ENCODE measurements around the gene STAB2. TPM values are rescaled to one million over a fixed set of nuclear protein-coding genes. Genes with fewer than 3 reads are reported as not detected.

Gene STAB2, protein sequence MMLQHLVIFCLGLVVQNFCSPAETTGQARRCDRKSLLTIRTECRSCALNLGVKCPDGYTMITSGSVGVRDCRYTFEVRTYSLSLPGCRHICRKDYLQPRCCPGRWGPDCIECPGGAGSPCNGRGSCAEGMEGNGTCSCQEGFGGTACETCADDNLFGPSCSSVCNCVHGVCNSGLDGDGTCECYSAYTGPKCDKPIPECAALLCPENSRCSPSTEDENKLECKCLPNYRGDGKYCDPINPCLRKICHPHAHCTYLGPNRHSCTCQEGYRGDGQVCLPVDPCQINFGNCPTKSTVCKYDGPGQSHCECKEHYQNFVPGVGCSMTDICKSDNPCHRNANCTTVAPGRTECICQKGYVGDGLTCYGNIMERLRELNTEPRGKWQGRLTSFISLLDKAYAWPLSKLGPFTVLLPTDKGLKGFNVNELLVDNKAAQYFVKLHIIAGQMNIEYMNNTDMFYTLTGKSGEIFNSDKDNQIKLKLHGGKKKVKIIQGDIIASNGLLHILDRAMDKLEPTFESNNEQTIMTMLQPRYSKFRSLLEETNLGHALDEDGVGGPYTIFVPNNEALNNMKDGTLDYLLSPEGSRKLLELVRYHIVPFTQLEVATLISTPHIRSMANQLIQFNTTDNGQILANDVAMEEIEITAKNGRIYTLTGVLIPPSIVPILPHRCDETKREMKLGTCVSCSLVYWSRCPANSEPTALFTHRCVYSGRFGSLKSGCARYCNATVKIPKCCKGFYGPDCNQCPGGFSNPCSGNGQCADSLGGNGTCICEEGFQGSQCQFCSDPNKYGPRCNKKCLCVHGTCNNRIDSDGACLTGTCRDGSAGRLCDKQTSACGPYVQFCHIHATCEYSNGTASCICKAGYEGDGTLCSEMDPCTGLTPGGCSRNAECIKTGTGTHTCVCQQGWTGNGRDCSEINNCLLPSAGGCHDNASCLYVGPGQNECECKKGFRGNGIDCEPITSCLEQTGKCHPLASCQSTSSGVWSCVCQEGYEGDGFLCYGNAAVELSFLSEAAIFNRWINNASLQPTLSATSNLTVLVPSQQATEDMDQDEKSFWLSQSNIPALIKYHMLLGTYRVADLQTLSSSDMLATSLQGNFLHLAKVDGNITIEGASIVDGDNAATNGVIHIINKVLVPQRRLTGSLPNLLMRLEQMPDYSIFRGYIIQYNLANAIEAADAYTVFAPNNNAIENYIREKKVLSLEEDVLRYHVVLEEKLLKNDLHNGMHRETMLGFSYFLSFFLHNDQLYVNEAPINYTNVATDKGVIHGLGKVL (N-terminal part only)
- not detected in 2 replicates for total RNA-seq (2014; rRNA removed; shearing (Covaris generic); ENCODE audit: low replicate concordance)

DNA sequence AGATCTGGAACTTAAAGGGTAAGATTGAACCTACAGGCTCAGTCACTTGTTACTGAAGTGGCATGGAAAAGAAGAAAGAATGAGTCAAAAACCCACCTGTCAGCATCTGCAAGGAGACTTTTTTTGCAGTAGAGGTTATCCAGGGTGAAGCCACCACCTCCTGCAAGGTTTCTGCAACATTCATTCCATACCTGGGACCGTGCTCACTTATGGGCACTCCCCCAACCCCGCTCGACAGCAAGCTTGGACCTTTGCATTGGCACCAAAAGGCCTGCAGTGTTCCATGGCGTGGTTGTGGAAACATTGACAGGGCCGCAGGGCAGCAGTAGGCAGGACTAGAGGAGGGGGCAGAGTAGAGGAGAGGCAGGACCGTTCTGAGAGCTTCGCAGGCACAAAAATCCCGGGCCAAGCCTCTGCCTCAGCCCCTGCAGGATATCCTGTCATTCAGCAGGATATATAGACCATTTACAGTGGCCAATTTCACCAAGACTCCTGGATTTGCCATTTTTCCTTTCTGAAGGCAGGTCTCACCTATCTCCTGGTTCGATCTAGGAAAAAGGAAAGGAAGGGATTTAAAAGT, at the start of gene STAB2:
Gene STAB2, plus strand, starts transcription at position 483 of the 580 bp plus-strand sequence. CDS start 204 bp downstream, outside the sequence.
- in situ Hi-C loops (cut with HindIII; ENCODE audit: low pct_unique_long_range_greater_than_20kb, low sequenced_read_pairs), result no loop called here
- no peak for DNase-seq (ENCODE audit: low read depth)

DNA sequence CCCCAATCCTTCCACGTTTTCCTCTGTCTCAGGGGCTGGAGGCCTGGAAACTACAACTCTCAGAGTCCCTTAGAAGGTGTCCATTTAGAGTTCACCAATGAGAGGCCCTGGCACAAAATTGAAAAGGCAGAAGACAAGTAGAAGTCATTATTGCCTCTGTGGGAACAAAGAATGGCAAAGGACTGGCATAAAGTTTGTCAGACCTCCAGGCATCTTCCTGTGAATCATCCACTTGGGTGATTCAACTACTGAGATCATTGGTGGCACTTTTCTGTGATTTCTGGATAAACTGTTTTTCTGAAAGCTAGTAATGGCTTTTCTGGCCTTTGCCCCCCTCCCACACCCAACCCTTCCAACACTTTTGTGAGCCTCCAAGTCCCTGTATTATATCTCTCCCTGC, 48.7 kb upstream of the STAB2 start:
- DNase-seq (ENCODE audit: low read depth), result no peak
- in situ Hi-C loops (cut with HindIII; ENCODE audit: low pct_unique_long_range_greater_than_20kb, low sequenced_read_pairs), result no loop called here

DNA sequence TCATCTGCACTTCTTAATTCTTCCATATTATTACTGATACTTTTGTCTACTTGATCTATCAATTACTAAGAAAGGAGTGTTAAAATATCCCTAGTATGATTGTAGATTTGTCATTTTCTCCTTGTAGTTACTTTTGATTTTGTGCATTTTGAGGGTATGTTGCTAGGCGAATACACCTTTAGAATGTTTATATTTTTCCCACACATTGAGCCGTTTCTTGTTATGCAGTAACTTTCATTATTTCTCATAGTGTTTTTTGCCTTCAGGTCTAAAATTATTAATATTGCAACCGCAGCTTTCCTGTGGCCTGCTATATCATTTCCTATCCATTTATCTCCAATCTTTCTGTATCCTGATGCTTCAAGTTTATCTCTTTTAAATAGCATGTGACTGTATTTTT, 46.8 kb upstream of the STAB2 start:
- no peak for DNase-seq (ENCODE audit: low read depth)
- in situ Hi-C loops (cut with HindIII; ENCODE audit: low pct_unique_long_range_greater_than_20kb, low sequenced_read_pairs), result no loop called here

DNA sequence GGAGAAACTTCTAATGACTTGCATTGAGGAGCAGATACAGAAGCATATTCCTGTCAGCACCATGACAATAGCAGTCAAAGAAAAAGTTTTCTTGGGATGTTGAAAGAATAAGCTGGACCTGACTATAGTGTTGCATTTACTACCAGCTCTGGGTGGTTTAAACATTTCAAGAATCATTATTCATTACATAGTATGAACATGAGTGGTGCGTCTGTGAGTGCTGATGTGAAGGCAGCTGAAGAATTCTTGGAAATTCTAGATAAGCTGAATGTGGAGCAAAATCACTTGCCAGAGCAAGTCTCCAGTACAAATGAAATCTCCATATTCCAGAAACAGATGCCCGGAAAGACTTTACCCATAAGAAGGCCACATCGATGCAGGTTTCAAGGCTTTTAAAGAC, 45.0 kb upstream of the STAB2 start:
- no peak for DNase-seq (ENCODE audit: low read depth)
- in situ Hi-C loops (cut with HindIII; ENCODE audit: low pct_unique_long_range_greater_than_20kb, low sequenced_read_pairs), result no loop called here

DNA sequence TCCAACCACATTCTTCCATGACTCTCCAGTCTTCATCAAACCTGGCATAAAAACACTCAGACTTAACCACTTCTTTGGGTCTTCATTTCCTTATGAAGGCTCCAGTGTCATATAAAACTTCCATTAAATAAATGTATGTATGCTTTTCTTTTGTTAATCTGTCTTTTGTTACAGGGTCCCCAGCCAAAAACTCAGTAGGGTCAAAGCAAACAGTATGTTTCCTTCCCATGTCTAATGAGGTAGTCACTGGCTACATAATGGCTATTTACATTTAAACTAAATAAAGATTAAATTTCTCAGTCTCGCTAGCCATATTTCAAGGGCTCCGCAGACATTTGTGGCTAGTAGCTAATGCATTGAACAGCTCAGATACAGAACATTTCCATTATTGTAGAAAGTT, 40.1 kb upstream of the STAB2 start:
- DNase-seq (ENCODE audit: low read depth), result no peak
- in situ Hi-C loops (cut with HindIII; ENCODE audit: low pct_unique_long_range_greater_than_20kb, low sequenced_read_pairs), result no loop called here

DNA sequence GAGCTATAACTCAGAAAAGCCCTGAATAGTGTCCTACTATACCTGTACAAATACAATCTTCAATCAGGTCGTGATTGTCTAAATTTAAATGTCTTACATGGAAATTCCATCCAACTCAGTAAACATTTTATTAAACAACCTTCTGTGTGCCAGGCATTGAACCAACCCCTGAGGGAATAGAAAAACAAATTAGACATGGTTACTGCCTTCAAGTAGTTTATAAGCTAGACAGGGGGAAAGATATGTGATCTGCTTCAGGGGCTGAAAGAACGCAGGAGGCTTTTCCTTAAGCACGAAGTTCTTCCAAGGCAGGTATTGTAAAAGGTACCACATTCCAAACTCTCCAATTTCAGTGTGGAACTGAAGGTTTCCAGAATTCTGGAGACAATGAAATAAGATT, 39.7 kb upstream of the STAB2 start:
- in situ Hi-C loops (cut with HindIII; ENCODE audit: low pct_unique_long_range_greater_than_20kb, low sequenced_read_pairs), result no loop called here
- no peak for DNase-seq (ENCODE audit: low read depth)

DNA sequence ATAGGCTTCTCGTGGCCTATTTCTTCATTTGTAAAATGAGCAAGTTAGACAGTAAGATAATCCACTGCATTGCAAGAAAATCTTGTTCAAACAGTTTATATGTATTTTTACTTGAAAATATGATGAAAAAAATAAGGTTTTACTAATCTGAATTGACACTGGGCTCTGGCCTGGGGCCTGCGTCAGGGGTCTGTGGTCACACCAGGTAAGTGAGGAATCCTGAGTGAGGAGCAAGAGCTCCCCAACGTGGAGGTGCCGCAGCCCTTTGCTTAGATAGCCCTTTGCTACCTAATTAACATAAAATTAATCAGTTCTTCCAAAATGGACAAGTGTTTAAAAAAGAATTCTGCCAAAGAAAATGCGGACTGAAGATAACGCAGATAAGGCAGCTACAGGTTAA, 39.1 kb upstream of the STAB2 start:
- in situ Hi-C loops (cut with HindIII; ENCODE audit: low pct_unique_long_range_greater_than_20kb, low sequenced_read_pairs), result no loop called here
- DNase-seq (ENCODE audit: low read depth), result no peak

DNA sequence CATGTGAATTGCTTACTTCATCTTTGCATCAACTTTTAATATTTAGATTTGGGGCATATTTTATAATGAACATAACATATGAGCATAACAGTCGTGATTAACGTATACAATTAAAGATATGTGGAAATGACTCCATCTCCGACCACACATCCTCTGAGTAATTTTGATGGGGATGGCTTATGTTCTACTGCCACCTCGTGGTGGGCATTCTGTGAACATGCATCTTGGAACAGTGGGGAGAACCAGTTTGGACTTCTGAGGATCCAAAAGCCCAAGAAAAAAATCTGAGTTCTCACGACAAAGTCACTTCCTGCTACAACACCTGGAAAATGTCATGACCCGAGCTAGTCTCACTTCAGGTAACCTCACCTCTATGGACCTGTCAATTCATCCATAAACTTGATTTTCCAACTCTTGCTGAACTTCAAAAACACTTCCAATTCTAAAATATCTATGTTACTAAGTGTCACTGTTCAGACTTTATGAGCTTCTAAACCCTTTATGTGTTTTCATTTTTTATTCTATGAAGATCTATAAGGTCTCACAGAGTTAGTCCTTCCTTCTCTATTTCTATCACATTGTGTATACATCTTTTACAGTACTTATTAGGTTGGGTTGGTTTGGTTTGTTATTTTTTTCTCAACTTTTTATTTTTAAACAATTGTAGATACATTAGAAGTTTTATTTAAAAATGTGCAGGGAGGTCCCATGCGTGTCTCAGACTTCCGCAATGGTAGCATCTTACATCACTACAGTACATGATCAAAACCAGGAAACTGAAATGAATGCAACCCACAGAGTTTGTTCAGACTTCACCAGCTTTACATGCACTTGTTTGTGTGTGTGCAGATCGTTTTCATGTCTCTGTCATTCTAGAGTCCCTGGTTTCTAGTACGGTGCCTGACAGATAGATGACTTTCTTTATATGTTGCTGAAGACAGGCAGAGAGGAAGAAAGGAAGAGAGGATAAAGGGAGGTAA, 38.2 kb upstream of the STAB2 start:
- in situ Hi-C loops (cut with HindIII; ENCODE audit: low pct_unique_long_range_greater_than_20kb, low sequenced_read_pairs), result no loop called here
- peak; percentile 32 for DNase-seq (ENCODE audit: low read depth)

DNA sequence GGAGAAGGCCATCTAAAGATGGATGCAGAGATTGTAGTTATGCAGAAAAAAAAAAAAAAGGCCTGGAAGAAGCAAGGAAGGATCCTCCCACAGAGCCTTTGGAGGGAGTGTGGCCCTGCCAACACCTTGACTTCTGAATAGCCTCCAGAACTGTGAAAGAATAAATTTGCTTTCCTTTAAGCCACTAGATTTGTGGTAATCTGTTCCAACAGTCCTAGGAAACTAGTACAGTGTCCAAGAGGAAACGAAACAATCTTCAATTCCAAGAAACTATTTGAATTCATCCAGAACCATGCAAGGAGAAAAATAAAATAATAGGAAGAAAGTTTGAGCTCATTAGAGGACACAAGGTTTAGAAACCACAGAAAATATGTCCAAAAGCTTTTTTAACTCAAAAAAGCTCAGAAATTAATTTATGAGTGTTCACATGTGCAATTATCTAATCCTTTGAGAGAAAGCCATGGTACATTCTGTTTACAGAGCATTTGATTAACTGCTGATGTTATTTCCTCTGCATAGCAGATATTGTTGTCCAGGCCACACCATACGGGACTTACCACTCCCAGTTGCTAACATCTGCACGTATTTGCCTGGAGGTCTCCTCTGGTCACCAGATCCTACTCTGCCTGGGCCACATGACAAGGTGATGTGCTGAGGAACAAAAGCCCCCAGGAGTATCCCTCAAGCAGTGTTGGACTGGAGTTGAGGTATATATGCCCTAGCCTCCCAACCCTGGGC, 30.0 kb upstream of the STAB2 start:
- in situ Hi-C loops (cut with HindIII; ENCODE audit: low pct_unique_long_range_greater_than_20kb, low sequenced_read_pairs), result no loop called here
- DNase-seq (ENCODE audit: low read depth), result no peak

DNA sequence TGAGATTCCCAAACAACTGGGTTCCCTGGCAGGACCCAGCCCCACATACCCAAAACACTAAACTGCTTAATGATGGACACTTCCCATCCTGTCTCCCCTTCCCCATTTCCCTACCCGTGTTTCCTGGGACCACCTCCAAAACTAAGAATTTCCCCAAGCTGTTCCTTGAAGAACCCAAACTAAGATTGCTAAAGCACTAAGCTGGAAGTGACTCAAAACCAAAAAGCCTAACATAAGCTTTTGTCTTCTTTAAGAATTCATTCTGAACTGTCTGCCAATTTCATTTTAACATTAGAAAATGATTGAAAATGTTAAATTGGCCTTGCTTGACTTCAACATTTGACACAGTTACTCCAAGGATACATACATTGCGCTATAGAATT, 29.5 kb upstream of the STAB2 start:
- no peak for DNase-seq (ENCODE audit: low read depth)
- in situ Hi-C loops (cut with HindIII; ENCODE audit: low pct_unique_long_range_greater_than_20kb, low sequenced_read_pairs), result no loop called here

DNA sequence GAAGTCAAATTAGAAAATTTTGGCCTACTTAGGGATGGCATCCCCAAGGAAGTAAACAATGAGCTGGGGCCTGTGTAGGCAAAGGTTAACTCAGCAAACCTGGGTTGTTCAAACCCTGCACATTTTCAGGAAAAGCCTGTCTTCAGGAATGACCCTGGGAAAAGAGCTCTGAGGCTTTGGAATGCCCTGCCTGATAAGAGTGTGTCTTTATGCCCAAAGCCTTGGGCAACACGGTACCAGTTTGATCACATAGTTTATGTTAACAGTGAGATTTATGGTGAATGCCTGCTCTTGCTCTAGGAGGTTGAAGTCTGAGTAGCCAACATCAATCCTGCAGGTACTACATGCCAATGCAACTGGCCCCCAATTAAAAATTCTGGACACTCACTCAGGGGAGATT, 28.2 kb upstream of the STAB2 start:
- DNase-seq (ENCODE audit: low read depth), result no peak
- in situ Hi-C loops (cut with HindIII; ENCODE audit: low pct_unique_long_range_greater_than_20kb, low sequenced_read_pairs), result no loop called here

DNA sequence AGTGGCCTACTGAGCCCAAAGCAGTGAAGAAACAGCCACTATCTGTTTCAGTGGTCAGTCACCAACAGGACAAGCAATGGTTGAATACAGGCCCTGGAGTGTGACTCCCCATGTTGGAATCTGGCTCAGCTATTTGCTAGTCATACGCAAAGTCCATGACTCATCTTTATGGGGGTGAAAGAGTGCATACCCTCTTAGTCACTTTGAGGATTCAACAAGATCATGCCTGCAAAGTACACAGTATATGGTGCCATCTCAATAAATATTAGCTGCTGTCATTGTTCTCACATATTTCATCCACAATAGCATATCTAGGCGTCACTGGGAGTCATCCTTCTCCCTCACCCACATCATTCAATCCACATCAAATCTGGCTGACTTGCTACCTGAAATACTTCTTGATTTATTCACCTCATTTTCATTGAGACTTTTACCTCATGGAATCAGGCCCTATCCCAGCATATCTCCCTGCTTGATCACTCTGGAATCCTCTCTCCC, 26.4 kb upstream of the STAB2 start:
- in situ Hi-C loops (cut with HindIII; ENCODE audit: low pct_unique_long_range_greater_than_20kb, low sequenced_read_pairs), result no loop called here
- DNase-seq (ENCODE audit: low read depth), result peak; percentile 80

DNA sequence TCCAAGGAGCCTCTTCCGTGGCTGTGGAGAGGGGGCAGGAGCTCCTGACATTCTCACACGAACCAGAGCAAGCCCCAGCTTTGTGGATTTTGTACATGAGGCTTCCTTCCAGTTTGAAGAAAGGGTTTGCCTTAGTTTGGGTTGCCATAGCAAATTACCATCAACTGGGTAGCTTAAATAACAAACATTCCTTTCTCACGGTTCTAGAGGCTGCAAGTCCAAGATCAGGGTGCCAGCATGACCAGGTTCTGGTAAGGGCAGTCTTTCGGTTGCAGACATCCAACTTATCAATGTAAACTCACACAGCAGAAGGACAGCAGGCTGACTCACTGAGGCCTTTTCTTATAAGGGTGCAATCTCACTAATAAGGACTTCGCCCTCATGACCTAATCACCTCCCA, 25.9 kb upstream of the STAB2 start:
- in situ Hi-C loops (cut with HindIII; ENCODE audit: low pct_unique_long_range_greater_than_20kb, low sequenced_read_pairs), result no loop called here
- no peak for DNase-seq (ENCODE audit: low read depth)

DNA sequence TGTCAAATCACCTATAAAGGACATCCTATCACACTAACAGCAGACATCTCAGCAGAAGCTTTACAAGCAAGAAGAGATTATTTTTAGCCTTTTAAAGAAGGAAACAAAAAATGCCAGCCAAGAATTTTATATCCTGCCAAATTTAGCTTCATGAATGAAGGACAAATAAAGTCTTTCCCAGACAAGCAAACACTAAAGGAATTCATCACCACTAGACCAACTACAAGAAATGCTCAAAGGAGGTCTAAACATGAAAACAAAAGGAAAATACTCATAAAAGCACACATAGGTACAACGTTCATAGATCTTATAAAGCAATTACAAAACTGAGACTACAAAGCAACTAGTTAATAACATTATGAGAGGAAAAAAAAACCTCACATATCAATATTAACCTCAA, 20.7 kb upstream of the STAB2 start:
- in situ Hi-C loops (cut with HindIII; ENCODE audit: low pct_unique_long_range_greater_than_20kb, low sequenced_read_pairs), result no loop called here
- DNase-seq (ENCODE audit: low read depth), result no peak

DNA sequence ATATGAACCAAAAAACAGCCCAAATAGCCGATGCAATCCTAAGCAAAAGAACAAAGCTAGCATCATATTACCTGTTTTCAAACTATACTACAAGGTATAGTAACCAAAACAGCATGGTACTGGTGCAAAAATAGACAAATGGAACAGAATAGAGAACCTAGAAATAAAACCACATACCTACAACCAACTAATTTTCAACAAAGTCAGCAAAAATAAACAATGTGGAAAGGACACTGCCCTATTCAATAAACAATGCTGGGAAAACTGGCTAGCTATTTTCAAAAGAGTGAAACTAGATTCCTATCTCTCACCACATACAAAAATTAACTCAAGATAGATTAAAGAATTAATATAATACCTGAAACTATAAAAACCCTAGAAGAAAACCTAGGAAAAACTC, 17.8 kb upstream of the STAB2 start:
- in situ Hi-C loops (cut with HindIII; ENCODE audit: low pct_unique_long_range_greater_than_20kb, low sequenced_read_pairs), result no loop called here
- no peak for DNase-seq (ENCODE audit: low read depth)

DNA sequence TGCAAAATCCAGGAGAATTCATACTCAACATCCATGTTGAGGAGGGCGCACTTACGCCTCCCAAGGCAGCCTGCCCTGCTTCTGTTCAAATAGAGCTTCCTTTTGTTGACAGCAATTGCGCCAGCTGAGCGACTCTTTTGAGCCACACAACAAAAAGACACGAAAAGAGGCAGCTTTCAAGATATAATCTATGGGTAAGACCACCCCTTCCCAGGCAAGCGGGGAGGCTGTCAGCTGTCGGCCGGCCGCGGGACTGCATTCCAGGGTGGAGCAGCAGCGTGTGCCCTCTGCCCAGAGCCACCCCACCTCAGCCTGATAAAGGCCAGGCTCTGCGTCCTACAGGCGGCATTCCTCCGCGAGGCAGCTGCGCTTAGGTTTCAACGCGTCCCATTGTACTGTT, 15.8 kb upstream of the STAB2 start:
- in situ Hi-C loops (cut with HindIII; ENCODE audit: low pct_unique_long_range_greater_than_20kb, low sequenced_read_pairs), result no loop called here
- no peak for DNase-seq (ENCODE audit: low read depth)

Data from Caki2 (cell line).